Testis (tissue), 2 donors: ENCODE measurements around the gene CREBBP.

Experiments
- POLR2A ChIP-seq: fragments of 450-650 bp; IDR thresholded peaks from one replicate; pipeline ENCODE4 v1.6.1; 2017; ENCODE audit warnings: antibody characterized with exemption, mild to moderate bottlenecking, moderate library complexity
- TF ChIP-seq, protein P1 (sequence below), 3 experiments: fragments of 450-650 bp in 2 of 3; fragments of 200-600 bp in 1 of 3; sonication (generic) in 1 of 3; IDR thresholded peaks; one replicate each; pipeline ENCODE4 v1.5.1; 2016 to 2019; ENCODE audit warnings: antibody characterized with exemption in 3 of 3, mild to moderate bottlenecking in 2 of 3, moderate library complexity in 1 of 3

DNA sequence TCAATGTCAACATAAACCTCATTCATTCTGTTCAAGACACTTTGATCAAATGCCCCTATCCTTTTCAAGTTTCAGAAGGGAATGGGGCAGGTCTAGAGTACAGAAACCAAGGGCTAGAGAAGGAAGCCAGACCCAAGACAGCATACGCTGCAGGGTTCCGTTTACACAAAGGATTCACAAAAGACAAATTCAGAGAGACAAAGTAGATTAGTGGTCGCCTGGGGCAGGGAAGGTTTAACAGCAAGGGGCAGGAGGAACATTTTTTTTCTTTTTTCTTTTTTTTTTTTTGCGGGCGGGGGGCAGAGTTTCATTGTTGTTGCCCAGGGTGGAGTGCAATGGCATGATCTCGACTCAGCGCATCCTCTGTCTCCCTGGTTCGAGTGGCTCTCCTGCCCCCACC, 143.3 kb downstream of the CREBBP start:
- TF ChIP-seq, protein P1, sequence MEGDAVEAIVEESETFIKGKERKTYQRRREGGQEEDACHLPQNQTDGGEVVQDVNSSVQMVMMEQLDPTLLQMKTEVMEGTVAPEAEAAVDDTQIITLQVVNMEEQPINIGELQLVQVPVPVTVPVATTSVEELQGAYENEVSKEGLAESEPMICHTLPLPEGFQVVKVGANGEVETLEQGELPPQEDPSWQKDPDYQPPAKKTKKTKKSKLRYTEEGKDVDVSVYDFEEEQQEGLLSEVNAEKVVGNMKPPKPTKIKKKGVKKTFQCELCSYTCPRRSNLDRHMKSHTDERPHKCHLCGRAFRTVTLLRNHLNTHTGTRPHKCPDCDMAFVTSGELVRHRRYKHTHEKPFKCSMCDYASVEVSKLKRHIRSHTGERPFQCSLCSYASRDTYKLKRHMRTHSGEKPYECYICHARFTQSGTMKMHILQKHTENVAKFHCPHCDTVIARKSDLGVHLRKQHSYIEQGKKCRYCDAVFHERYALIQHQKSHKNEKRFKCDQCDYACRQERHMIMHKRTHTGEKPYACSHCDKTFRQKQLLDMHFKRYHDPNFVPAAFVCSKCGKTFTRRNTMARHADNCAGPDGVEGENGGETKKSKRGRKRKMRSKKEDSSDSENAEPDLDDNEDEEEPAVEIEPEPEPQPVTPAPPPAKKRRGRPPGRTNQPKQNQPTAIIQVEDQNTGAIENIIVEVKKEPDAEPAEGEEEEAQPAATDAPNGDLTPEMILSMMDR (IDR thresholded peaks at IDR 0.05) = no peak
- TF ChIP-seq POLR2A = no peak
